Keratinocyte (primary cell): ENCODE results near the gene HOXA1.

ENCODE experiments used
- CTCF ChIP-seq, 3 experiments: IDR thresholded peaks in 1 of 3; conservative IDR thresholded peaks in 1 of 3; optimal IDR thresholded peaks in 1 of 3; 2 replicates in 2 of 3; 3 replicates in 1 of 3; pipeline versions ENCODE3 to v1.5.1; 2011; ENCODE audit warnings: low read length in 3 of 3, mild to moderate bottlenecking in 3 of 3, moderate library complexity in 2 of 3, control low read depth in 1 of 3, inconsistent platforms in 1 of 3; ENCODE audit not compliant: insufficient read depth in 2 of 3; ENCODE audit errors: extremely low read depth in 1 of 3
- EZH2 ChIP-seq: IDR thresholded peaks from one replicate; pipeline ENCODE4 v1.6.1; 2012; ENCODE audit warnings: inconsistent platforms, mild to moderate bottlenecking, low read length, moderate library complexity

GRCh38 chr7:27114881-27115220 lies 19.1 kb upstream of the HOXA1 start:
- no peak for TF ChIP-seq CTCF (optimal IDR thresholded peaks at IDR 0.05 in 1 of 3, IDR thresholded peaks at IDR 0.05 in 1 of 3, conservative IDR thresholded peaks at IDR 0.05 in 1 of 3; ENCODE audit: extremely low read depth in 1 of 3, insufficient read depth in 2 of 3, low read length in 3 of 3)
- no peak for TF ChIP-seq EZH2
